Spleen (tissue), 11 donors: ENCODE results near the gene RIMS1. TPM values are rescaled to one million over a fixed set of nuclear protein-coding genes. Genes with fewer than 3 reads are reported as not detected.
A peak's percentile ranks its signal among the peaks of the same experiment; 100 is the strongest.

Source experiments
- DNase-seq: peaks from one replicate; pipeline ENCODE4 v3.0.0-alpha.2; 2020
- H3K27ac ChIP-seq, 8 donors: fragments of 200-600 bp; sonication (generic) in 7 of 8; 1 replicate in 4 of 8; 2 replicates in 4 of 8; pipeline versions ENCODE4 v1.5.0 to v1.8.0; 2016 to 2021; ENCODE audit warnings: inconsistent platforms in 4 of 8, mild to moderate bottlenecking in 4 of 8, moderate library complexity in 1 of 8
- H3K27me3 ChIP-seq, 7 donors: fragments of 200-600 bp; sonication (generic) in 6 of 7; replicated peaks in 1 of 7; 1 replicate in 4 of 7; 2 replicates in 3 of 7; pipeline versions ENCODE4 v1.5.0 to v1.8.0; 2016 to 2021; ENCODE audit warnings: inconsistent platforms in 3 of 7, mild to moderate bottlenecking in 1 of 7
- H3K36me3 ChIP-seq, 6 donors: fragments of 200-600 bp; sonication (generic) in 5 of 6; 1 replicate in 4 of 6; 2 replicates in 2 of 6; pipeline versions ENCODE4 v1.5.0 to v1.8.0; 2016 to 2021; ENCODE audit warnings: inconsistent platforms in 2 of 6
- H3K4me1 ChIP-seq, 6 donors: fragments of 200-600 bp; sonication (generic) in 5 of 6; 1 replicate in 3 of 6; 2 replicates in 3 of 6; pipeline versions ENCODE4 v1.5.0 to v1.8.0; 2016 to 2021; ENCODE audit warnings: inconsistent platforms in 3 of 6
- H3K4me3 ChIP-seq, 8 donors: fragments of 200-600 bp; sonication (generic) in 7 of 8; 1 replicate in 4 of 8; 2 replicates in 4 of 8; pipeline versions ENCODE4 v1.5.0 to v1.8.0; 2016 to 2021; ENCODE audit warnings: inconsistent platforms in 4 of 8, mild to moderate bottlenecking in 4 of 8, moderate library complexity in 2 of 8
- H3K9me3 ChIP-seq, 8 donors: fragments of 200-600 bp; sonication (generic) in 7 of 8; 1 replicate in 4 of 8; 2 replicates in 4 of 8; pipeline versions ENCODE4 v1.5.0 to v1.8.0; 2016 to 2021; ENCODE audit warnings: inconsistent platforms in 4 of 8
- POLR2A ChIP-seq, 3 donors: fragments of 450-650 bp; IDR thresholded peaks; one replicate each; pipeline ENCODE4 v1.5.1; 2017; ENCODE audit warnings: antibody characterized with exemption in 3 of 3, mild to moderate bottlenecking in 1 of 3
- POLR2AphosphoS5 ChIP-seq, 3 donors: sonication (generic); formaldehyde crosslinking; IDR thresholded peaks; one replicate each; pipeline ENCODE4 v1.5.1; 2017; ENCODE audit warnings: antibody characterized with exemption in 3 of 3
- WGBS, 5 donors: extraction: QIAGEN DNeasy Blood & Tissue Kit in 3 of 5; methylation state at CpG; one replicate each; pipeline versions ENCODE4 v1.1.5 to v1.1.7; 2013 to 2018; 5-methylcytosine and 5-hydroxymethylcytosine counted together
- intact Hi-C: fragments of 100-400 bp; cut with DNase I; formaldehyde crosslinking; loops from one replicate; pipeline ENCODE4 v1.15.0; 2023; ENCODE audit warnings: low total_unique reads
- polyA plus RNA-seq, 3 donors: library from polyadenylated mRNA; stranded (reverse); fragments of 200-250 nt; gene quantifications; one replicate each; pipeline ENCODE4 v1.2.1, GENCODE V29; 2013
- total RNA-seq, 7 donors: library from RNA; depleted of rRNA in 3 of 7; stranded (reverse); fragments of >200 nt in 3 of 7; fragmentation: NEBNext Ultra II Directional in 4 of 7; extraction: Animal tissue kit (Norgen Biotek cat#: 25700) in 4 of 7; gene quantifications; one replicate each; pipeline versions ENCODE4 v1.1.0 to v1.2.1, GENCODE V29; 2016 to 2021
- TF ChIP-seq, protein P1 (sequence below), 11 experiments: fragments of 200-600 bp in 7 of 11; fragments of 450-650 bp in 4 of 11; sonication (generic) in 4 of 11; IDR thresholded peaks in 8 of 11; conservative IDR thresholded peaks in 3 of 11; 1 replicate in 7 of 11; 2 replicates in 4 of 11; pipeline versions ENCODE4 v1.4.0 to v1.8.0; 2016 to 2021; ENCODE audit warnings: antibody characterized with exemption in 11 of 11, inconsistent platforms in 4 of 11, mild to moderate bottlenecking in 1 of 11
- donor health status: healthy with polysubstance abuse.
- donor health status: DM: no; HTN: no; CAD: no; lungs with moderate emphysema.
- donor health status: DM: no; HTN: no; CAD: no.
- donor health status: Bipolar disorder and iron deficiency.
- donor health status: healthy.
- donor health status: DM: no; HTN: no; CAD: no.
- donor health status: DM: yes; HTN: yes; CAD: no.

Gene RIMS1
- total and polyA plus RNA-seq, 10 donors: not detected

- Histone ChIP-seq H3K27ac (no peak overlapping the region), H3K4me3 (no peak overlapping the region), H3K9me3 (no peaks in the 10 kb centered on the region), H3K4me1 (no peaks in the 10 kb centered on the region), H3K36me3 (no peaks in the 10 kb centered on the region), H3K27me3 (no peaks in the 10 kb centered on the region)
- TF ChIP-seq POLR2AphosphoS5 (IDR thresholded peaks at IDR 0.05): no peak
- TF ChIP-seq, protein P1, sequence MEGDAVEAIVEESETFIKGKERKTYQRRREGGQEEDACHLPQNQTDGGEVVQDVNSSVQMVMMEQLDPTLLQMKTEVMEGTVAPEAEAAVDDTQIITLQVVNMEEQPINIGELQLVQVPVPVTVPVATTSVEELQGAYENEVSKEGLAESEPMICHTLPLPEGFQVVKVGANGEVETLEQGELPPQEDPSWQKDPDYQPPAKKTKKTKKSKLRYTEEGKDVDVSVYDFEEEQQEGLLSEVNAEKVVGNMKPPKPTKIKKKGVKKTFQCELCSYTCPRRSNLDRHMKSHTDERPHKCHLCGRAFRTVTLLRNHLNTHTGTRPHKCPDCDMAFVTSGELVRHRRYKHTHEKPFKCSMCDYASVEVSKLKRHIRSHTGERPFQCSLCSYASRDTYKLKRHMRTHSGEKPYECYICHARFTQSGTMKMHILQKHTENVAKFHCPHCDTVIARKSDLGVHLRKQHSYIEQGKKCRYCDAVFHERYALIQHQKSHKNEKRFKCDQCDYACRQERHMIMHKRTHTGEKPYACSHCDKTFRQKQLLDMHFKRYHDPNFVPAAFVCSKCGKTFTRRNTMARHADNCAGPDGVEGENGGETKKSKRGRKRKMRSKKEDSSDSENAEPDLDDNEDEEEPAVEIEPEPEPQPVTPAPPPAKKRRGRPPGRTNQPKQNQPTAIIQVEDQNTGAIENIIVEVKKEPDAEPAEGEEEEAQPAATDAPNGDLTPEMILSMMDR (IDR thresholded peaks at IDR 0.05 in 8 of 11, conservative IDR thresholded peaks at IDR 0.05 in 3 of 11): no peak
- no peak for TF ChIP-seq POLR2A (IDR thresholded peaks at IDR 0.05)
- intact Hi-C loops: loop anchor here (10.0 kb wide), 1 partner anchor 546 kb away; no protein-coding TSS in a partner anchor
- DNase-seq: no peak
- WGBS, 5 donors: 61 to 94% (median 89%) methylated on average over 2 of the region's 2 CpGs
These were observed 194.1 kb downstream of the RIMS1 start for GRCh38 chr6:72080260-72080941.

GRCh38 chr6:72081871-72082270 is 195.5 kb downstream of the RIMS1 start:
- DNase-seq: no peak
- intact Hi-C loops: loop anchor here (10.0 kb wide), 1 partner anchor 547 kb away; no protein-coding TSS in a partner anchor
- H3K9me3 ChIP-seq: no peaks in the 10 kb centered on the region
- no peaks in the 10 kb centered on the region for H3K4me1 ChIP-seq
- no peak overlapping the region for H3K4me3 ChIP-seq
- H3K27ac ChIP-seq: no peak overlapping the region
- H3K36me3 ChIP-seq: no peaks in the 10 kb centered on the region
- TF ChIP-seq POLR2A (IDR thresholded peaks at IDR 0.05) (no peak), POLR2AphosphoS5 (IDR thresholded peaks at IDR 0.05) (no peak)
- TF ChIP-seq, protein P1 (IDR thresholded peaks at IDR 0.05 in 8 of 11, conservative IDR thresholded peaks at IDR 0.05 in 3 of 11): no peak
- no peaks in the 10 kb centered on the region for H3K27me3 ChIP-seq

GRCh38 chr6:72083976-72084375 is 197.6 kb downstream of the RIMS1 start:
- Histone ChIP-seq H3K4me1 (no peaks in the 10 kb centered on the region), H3K27me3 (no peaks in the 10 kb centered on the region), H3K27ac (no peak overlapping the region), H3K4me3 (no peak overlapping the region), H3K9me3 (no peaks in the 10 kb centered on the region), H3K36me3 (no peaks in the 10 kb centered on the region)
- WGBS, 5 donors: 34 to 95% (median 84%) methylated on average over 1 of the region's 1 CpG
- no peak for DNase-seq
- TF ChIP-seq POLR2AphosphoS5 (IDR thresholded peaks at IDR 0.05) (no peak), POLR2A (IDR thresholded peaks at IDR 0.05) (no peak)
- TF ChIP-seq, protein P1 (IDR thresholded peaks at IDR 0.05 in 8 of 11, conservative IDR thresholded peaks at IDR 0.05 in 3 of 11): no peak
- intact Hi-C loops: loop anchor here (10.0 kb wide), 1 partner anchor 549 kb away; no protein-coding TSS in a partner anchor

GRCh38 chr6:72084992-72085569 is 198.7 kb downstream of the RIMS1 start:
- Histone ChIP-seq H3K36me3 (no peaks in the 10 kb centered on the region), H3K4me3 (no peak overlapping the region), H3K27me3 (no peaks in the 10 kb centered on the region), H3K27ac (no peak overlapping the region), H3K9me3 (no peaks in the 10 kb centered on the region), H3K4me1 (no peaks in the 10 kb centered on the region)
- 0 to 7% (median 1%) methylated on average over 1 of the region's 1 CpG for WGBS, 5 donors
- DNase-seq: no peak
- intact Hi-C loops: loop anchor here (10.0 kb wide), 1 partner anchor 550 kb away; no protein-coding TSS in a partner anchor
- TF ChIP-seq, protein P1 (IDR thresholded peaks at IDR 0.05 in 8 of 11, conservative IDR thresholded peaks at IDR 0.05 in 3 of 11): peak in 4 of 11 experiments; percentile 14 to 32 (median 31)
- TF ChIP-seq POLR2A (IDR thresholded peaks at IDR 0.05): no peak
